Measurements from ENCODE around the gene TMEM238. TPM values are rescaled to one million over a fixed set of nuclear protein-coding genes. Genes with fewer than 3 reads are reported as not detected.
"Not testable (repeated sequence)": the region's sequence is repeated elsewhere in the genome, so short reads cannot be mapped to it uniquely, and the experiment has no call there.

TMEM238 gene
- total RNA-seq, 1 donor from 2014 or later: 1.4 TPM

GRCh38 chr19:55406091-55406825 is 22.2 kb upstream of the TMEM238 start:
- H3K36me3 ChIP-seq (ENCODE audit: control insufficient read depth, insufficient read depth, low read length): peaks cover 3% of the 10 kb centered on the region
- peak overlapping the region; percentile 92 for H3K4me3 ChIP-seq (ENCODE audit: low read depth, low read length)
- no peak for TF ChIP-seq CTCF (IDR thresholded peaks at IDR 0.05; ENCODE audit: insufficient read depth, low read length, poor library complexity, severe bottlenecking)
- H3K27me3 ChIP-seq (ENCODE audit: control insufficient read depth, insufficient read depth, low read length): no peaks in the 10 kb centered on the region
- no peak for DNase-seq (ENCODE audit: low read depth)

GRCh38 chr19:55405638-55406037 is 21.5 kb upstream of the TMEM238 start:
- no peaks in the 10 kb centered on the region for H3K27me3 ChIP-seq (ENCODE audit: control insufficient read depth, insufficient read depth, low read length)
- H3K4me3 ChIP-seq (ENCODE audit: low read depth, low read length): peak overlapping the region; percentile 92
- no peak for DNase-seq (ENCODE audit: low read depth)
- H3K36me3 ChIP-seq (ENCODE audit: control insufficient read depth, insufficient read depth, low read length): peaks cover 3% of the 10 kb centered on the region
- no peak for TF ChIP-seq CTCF (IDR thresholded peaks at IDR 0.05; ENCODE audit: insufficient read depth, low read length, poor library complexity, severe bottlenecking)

GRCh38 chr19:55402509-55402908 is 18.4 kb upstream of the TMEM238 start:
- no peak for TF ChIP-seq CTCF (IDR thresholded peaks at IDR 0.05; ENCODE audit: insufficient read depth, low read length, poor library complexity, severe bottlenecking)
- peaks cover 3% of the 10 kb centered on the region for H3K36me3 ChIP-seq (ENCODE audit: control insufficient read depth, insufficient read depth, low read length)
- no peak for DNase-seq (ENCODE audit: low read depth)

GRCh38 chr19:55401390-55401789 is 17.3 kb upstream of the TMEM238 start:
- H3K27me3 ChIP-seq (ENCODE audit: control insufficient read depth, insufficient read depth, low read length); DNase-seq (ENCODE audit: low read depth); H3K36me3 ChIP-seq (ENCODE audit: control insufficient read depth, insufficient read depth, low read length); H3K4me3 ChIP-seq (ENCODE audit: low read depth, low read length): not testable (repeated sequence)

More at GRCh38 chr19:55402509-55402908, 18.4 kb upstream of the TMEM238 start:
- H3K27me3 ChIP-seq (ENCODE audit: control insufficient read depth, insufficient read depth, low read length): no peaks in the 10 kb centered on the region
- H3K4me3 ChIP-seq (ENCODE audit: low read depth, low read length): no peak overlapping the region

- Histone ChIP-seq H3K36me3 (ENCODE audit: control insufficient read depth, insufficient read depth, low read length) (peaks cover 3% of the 10 kb centered on the region), H3K27me3 (ENCODE audit: control insufficient read depth, insufficient read depth, low read length) (no peaks in the 10 kb centered on the region), H3K4me3 (ENCODE audit: low read depth, low read length) (no peak overlapping the region)
- no peak for TF ChIP-seq CTCF (IDR thresholded peaks at IDR 0.05; ENCODE audit: insufficient read depth, low read length, poor library complexity, severe bottlenecking)
- DNase-seq (ENCODE audit: low read depth): no peak
Observed at GRCh38 chr19:55400281-55401087, 16.4 kb upstream of the TMEM238 start.

GRCh38 chr19:55398200-55398925 is 14.3 kb upstream of the TMEM238 start:
- TF ChIP-seq CTCF (IDR thresholded peaks at IDR 0.05; ENCODE audit: insufficient read depth, low read length, poor library complexity, severe bottlenecking): no peak
- peaks cover 2% of the 10 kb centered on the region for H3K36me3 ChIP-seq (ENCODE audit: control insufficient read depth, insufficient read depth, low read length)
- no peaks in the 10 kb centered on the region for H3K27me3 ChIP-seq (ENCODE audit: control insufficient read depth, insufficient read depth, low read length)
- H3K4me3 ChIP-seq (ENCODE audit: low read depth, low read length): no peak overlapping the region
- no peak for DNase-seq (ENCODE audit: low read depth)
